ENCODE results near the gene FUOM.
"Not testable (repeated sequence)": the region's sequence is repeated elsewhere in the genome, so short reads cannot be mapped to it uniquely, and the experiment has no call there.

DNA sequence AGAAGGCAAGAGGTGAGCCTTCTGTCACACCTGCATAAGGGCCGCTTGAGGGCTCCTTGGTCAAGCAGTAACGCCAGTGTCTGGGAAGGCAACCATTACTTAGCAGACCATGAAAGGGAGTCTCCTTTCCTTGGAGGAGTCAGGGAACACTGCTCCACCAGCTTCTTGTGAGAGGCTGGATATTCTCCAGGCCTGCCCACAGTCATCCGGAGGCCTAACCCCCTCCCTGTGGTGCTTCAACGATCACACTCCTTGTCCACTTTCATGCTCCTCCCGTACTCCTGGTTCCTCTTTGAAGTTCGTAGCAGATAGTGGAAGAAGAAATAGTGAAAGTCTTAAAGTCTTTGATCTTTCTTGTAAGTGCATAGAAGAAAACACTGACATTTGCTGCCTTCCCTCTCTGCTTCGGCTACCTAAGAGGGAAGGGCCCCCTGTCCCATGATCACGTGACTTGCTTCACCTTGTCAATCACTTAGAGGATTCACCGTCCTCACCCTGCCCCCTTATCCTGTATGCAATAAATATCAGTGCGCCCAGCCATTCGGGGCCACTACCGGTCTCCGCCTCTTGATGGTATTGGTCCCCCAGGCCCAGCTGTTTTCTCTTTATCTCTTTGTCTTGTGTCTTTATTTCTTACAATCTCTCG, 35.6 kb downstream of the FUOM start:
- not testable (repeated sequence) for TF ChIP-seq POLR2A (IDR thresholded peaks at IDR 0.05)
- TF ChIP-seq, protein P1, sequence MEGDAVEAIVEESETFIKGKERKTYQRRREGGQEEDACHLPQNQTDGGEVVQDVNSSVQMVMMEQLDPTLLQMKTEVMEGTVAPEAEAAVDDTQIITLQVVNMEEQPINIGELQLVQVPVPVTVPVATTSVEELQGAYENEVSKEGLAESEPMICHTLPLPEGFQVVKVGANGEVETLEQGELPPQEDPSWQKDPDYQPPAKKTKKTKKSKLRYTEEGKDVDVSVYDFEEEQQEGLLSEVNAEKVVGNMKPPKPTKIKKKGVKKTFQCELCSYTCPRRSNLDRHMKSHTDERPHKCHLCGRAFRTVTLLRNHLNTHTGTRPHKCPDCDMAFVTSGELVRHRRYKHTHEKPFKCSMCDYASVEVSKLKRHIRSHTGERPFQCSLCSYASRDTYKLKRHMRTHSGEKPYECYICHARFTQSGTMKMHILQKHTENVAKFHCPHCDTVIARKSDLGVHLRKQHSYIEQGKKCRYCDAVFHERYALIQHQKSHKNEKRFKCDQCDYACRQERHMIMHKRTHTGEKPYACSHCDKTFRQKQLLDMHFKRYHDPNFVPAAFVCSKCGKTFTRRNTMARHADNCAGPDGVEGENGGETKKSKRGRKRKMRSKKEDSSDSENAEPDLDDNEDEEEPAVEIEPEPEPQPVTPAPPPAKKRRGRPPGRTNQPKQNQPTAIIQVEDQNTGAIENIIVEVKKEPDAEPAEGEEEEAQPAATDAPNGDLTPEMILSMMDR (IDR thresholded peaks at IDR 0.05): not testable (repeated sequence)

Data from uterus (tissue), 2 donors.